Neuronal stem cell (in vitro differentiated cells): ENCODE measurements around the gene SGPP2.

Source experiments
- DNase-seq: peaks from one replicate; pipeline ENCODE4 v3.0.0-alpha.2; 2013; ENCODE audit warnings: low spot score
- H2AFZ ChIP-seq: one replicate; pipeline ENCODE4 v1.6.1; 2013; ENCODE audit warnings: mild to moderate bottlenecking, low read length, inconsistent platforms
- H2AK5ac ChIP-seq: 2 replicates; pipeline ENCODE4 v1.6.1; 2013; ENCODE audit warnings: low read depth, mild to moderate bottlenecking, inconsistent platforms, low read length, moderate library complexity, mixed read lengths
- H2BK120ac ChIP-seq: 2 replicates; pipeline ENCODE4 v1.6.1; 2013; ENCODE audit warnings: low read depth, mild to moderate bottlenecking, inconsistent platforms, low read length, moderate library complexity, mixed read lengths
- H2BK12ac ChIP-seq: one replicate; pipeline ENCODE4 v1.6.1; 2013; ENCODE audit warnings: low read length, inconsistent platforms
- H2BK15ac ChIP-seq: 2 replicates; pipeline ENCODE4 v1.6.1; 2013; ENCODE audit warnings: mild to moderate bottlenecking, low read length, inconsistent platforms, mixed read lengths
- H2BK5ac ChIP-seq: one replicate; pipeline ENCODE4 v1.6.1; 2013; ENCODE audit warnings: inconsistent platforms, mild to moderate bottlenecking, low read length, moderate library complexity
- H3K14ac ChIP-seq: one replicate; pipeline ENCODE4 v1.6.1; 2013; ENCODE audit warnings: low read length, inconsistent platforms
- H3K18ac ChIP-seq: 2 replicates; pipeline ENCODE4 v1.6.1; 2013; ENCODE audit warnings: low read length, inconsistent platforms
- H3K23ac ChIP-seq: 2 replicates; pipeline ENCODE4 v1.6.1; 2013; ENCODE audit warnings: low read depth, mild to moderate bottlenecking, mixed read lengths, low read length, inconsistent platforms; ENCODE audit not compliant: poor library complexity
- H3K27ac ChIP-seq: replicated peaks from 3 replicates; pipeline ENCODE4 v1.5.1; 2013; ENCODE audit warnings: low read length, inconsistent platforms
- H3K27me3 ChIP-seq, 3 experiments: 2 replicates each; pipeline ENCODE4 v1.6.1; 2013; ENCODE audit warnings: low read length in 3 of 3, mild to moderate bottlenecking in 2 of 3, inconsistent platforms in 1 of 3, low read depth in 1 of 3, mixed read lengths in 1 of 3, moderate library complexity in 1 of 3; ENCODE audit not compliant: control insufficient read depth in 3 of 3, insufficient read depth in 3 of 3
- H3K36me3 ChIP-seq, 2 donors: replicated peaks in 1 of 2; 2 replicates each; pipeline ENCODE4 v1.6.1; 2013; ENCODE audit warnings: low read length in 2 of 2; ENCODE audit not compliant: control insufficient read depth in 2 of 2, insufficient read depth in 2 of 2
- H3K4ac ChIP-seq: 2 replicates; pipeline ENCODE4 v1.6.1; 2013; ENCODE audit warnings: inconsistent platforms, mild to moderate bottlenecking, low read length, moderate library complexity
- H3K4me1 ChIP-seq, 2 donors: 1 replicate in 1 of 2; 2 replicates in 1 of 2; pipeline ENCODE4 v1.6.1; 2013; ENCODE audit warnings: low read length in 2 of 2, low read depth in 1 of 2; ENCODE audit not compliant: control insufficient read depth in 2 of 2, insufficient read depth in 1 of 2
- H3K4me2 ChIP-seq: one replicate; pipeline ENCODE4 v1.6.1; 2013; ENCODE audit warnings: mild to moderate bottlenecking, low read length, inconsistent platforms; ENCODE audit not compliant: insufficient read depth, poor library complexity, severe bottlenecking
- H3K4me3 ChIP-seq, 2 donors: 2 replicates each; pipeline ENCODE4 v1.5.1; 2013; ENCODE audit warnings: low read length in 2 of 2, mild to moderate bottlenecking in 2 of 2, inconsistent platforms in 1 of 2, moderate library complexity in 1 of 2
- H3K79me1 ChIP-seq: one replicate; pipeline ENCODE4 v1.6.1; 2013; ENCODE audit warnings: low read depth, mild to moderate bottlenecking, inconsistent platforms, low read length, moderate library complexity
- H3K9ac ChIP-seq: one replicate; pipeline ENCODE4 v1.6.1; 2013; ENCODE audit warnings: mild to moderate bottlenecking, low read depth, low read length, inconsistent platforms; ENCODE audit not compliant: poor library complexity
- H3K9me3 ChIP-seq, 2 donors: replicated peaks in 1 of 2; 2 replicates each; pipeline versions ENCODE3 to v1.6.1; 2013; ENCODE audit warnings: low read length in 2 of 2, mild to moderate bottlenecking in 2 of 2, inconsistent platforms in 1 of 2, low read depth in 1 of 2, mixed read lengths in 1 of 2, moderate library complexity in 1 of 2; ENCODE audit not compliant: control insufficient read depth in 2 of 2, insufficient read depth in 1 of 2
- H4K8ac ChIP-seq: one replicate; pipeline ENCODE4 v1.6.1; 2013; ENCODE audit warnings: low read depth, mild to moderate bottlenecking, inconsistent platforms, low read length, moderate library complexity
- H4K91ac ChIP-seq: one replicate; pipeline ENCODE4 v1.6.1; 2013; ENCODE audit warnings: low read length, low read depth, mild to moderate bottlenecking, inconsistent platforms; ENCODE audit not compliant: poor library complexity
- WGBS, 2 donors: extraction: QIAGEN DNeasy Blood & Tissue Kit; methylation state at CpG; one replicate each; pipeline ENCODE4 v1.1.7; 2013; ENCODE audit warnings: missing lambda C conversion rate in 2 of 2, mixed read lengths in 1 of 2; ENCODE audit not compliant: insufficient read length in 2 of 2, insufficient replicate concordance in 1 of 2; ENCODE audit errors: extremely low coverage in 2 of 2; 5-methylcytosine and 5-hydroxymethylcytosine counted together

The SGPP2 gene

DNA sequence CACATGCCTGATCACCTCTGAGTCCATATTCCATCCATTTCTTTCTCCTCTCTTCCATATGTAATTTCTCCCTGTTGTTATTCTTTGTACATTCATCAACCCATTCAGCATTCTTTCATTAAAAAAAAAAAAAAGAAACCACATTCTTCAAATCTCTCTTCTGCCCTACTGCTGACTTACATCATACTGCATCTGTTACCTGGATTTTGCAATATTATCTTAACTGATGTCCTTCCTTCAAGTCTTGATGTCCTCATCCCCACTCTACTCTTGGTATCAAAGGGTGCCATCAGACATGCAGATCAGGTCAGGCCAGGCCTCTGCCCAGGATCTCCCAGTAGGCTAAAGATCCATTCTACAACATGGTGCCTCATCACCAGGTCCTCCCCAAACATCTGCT, 90.6 kb downstream of the SGPP2 start:
- Histone ChIP-seq H2BK5ac (no peak overlapping the region), H3K27ac (no peak overlapping the region), H3K4me1 (peaks cover 0 to 2% of the 10 kb centered on the region in 2 donors), H3K4me2 (no peak overlapping the region), H3K18ac (no peak overlapping the region), H3K79me1 (no peaks in the 10 kb centered on the region), H2BK120ac (no peak overlapping the region), H4K8ac (no peak overlapping the region), H2AK5ac (no peak overlapping the region), H3K4me3 (no peak overlapping the region), H2BK15ac (no peak overlapping the region), H3K36me3 (no peaks in the 10 kb centered on the region), H3K23ac (no peak overlapping the region), H3K14ac (no peak overlapping the region), H3K4ac (no peak overlapping the region), H4K91ac (no peak overlapping the region), H3K9me3 (no peaks in the 10 kb centered on the region), H2BK12ac (no peak overlapping the region), H3K27me3 (peaks cover 0 to 21% (median 0%) of the 10 kb centered on the region in 3 experiments), H3K9ac (no peak overlapping the region), H2AFZ (no peak overlapping the region)
- no peak for DNase-seq

DNA sequence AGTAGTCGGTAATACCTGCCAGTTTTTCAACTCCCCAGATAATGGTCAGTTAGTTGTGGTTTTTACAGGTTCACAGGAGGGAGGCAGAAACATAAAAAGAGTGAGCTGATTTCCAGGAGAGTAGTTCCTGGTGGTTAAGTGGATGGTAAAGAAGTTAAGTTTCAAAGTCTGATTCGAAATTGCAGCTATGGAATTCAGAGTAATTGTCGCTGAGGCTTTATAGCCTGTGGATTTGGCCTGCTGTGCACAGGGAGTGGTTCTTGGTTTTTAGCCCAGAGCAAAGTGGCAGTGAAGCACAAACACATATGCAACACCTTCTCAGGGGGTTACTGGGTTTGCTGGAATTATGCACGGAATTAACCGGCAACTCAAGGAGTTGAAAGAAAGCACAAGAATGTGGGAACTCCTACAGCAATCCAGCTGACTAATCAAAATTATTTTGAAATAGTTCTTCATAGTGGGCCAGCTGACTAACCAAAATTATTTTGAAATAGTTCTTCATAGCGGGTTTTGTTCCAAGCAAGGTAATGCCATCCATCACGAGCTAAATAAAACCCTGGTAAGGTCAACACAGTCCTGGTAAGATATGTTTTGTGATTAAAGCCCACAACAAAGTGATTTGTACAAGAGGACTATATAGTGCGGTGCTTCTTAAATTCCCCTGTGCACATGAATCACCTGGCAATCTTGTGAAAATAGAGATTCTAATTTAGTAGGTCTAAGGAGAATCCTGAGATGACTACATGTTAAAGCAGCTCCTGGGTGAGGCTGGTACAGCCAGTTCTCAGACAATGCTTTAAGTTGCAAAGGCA, 94.4 kb downstream of the SGPP2 start:
- no peak for DNase-seq
- Histone ChIP-seq H2AFZ (no peak overlapping the region), H3K9me3 (no peaks in the 10 kb centered on the region), H3K4me2 (no peak overlapping the region), H3K23ac (no peak overlapping the region), H3K27ac (no peak overlapping the region), H3K36me3 (no peaks in the 10 kb centered on the region), H2BK15ac (no peak overlapping the region), H3K4me1 (peaks cover 0 to 2% of the 10 kb centered on the region in 2 donors), H3K14ac (no peak overlapping the region), H2AK5ac (no peak overlapping the region), H4K91ac (no peak overlapping the region), H3K18ac (no peak overlapping the region), H3K4me3 (no peak overlapping the region), H3K9ac (no peak overlapping the region), H2BK120ac (no peak overlapping the region), H3K79me1 (no peaks in the 10 kb centered on the region), H2BK12ac (no peak overlapping the region), H2BK5ac (no peak overlapping the region), H3K27me3 (peaks cover 0 to 21% (median 0%) of the 10 kb centered on the region in 3 experiments), H3K4ac (no peak overlapping the region), H4K8ac (no peak overlapping the region)
- WGBS, 2 donors = no CpG with 5 or more reads among the region's 8 CpGs

GRCh38 chr2:222521099-222521498, 96.8 kb downstream of the SGPP2 start:
- Histone ChIP-seq H3K23ac (no peak overlapping the region), H3K9me3 (no peaks in the 10 kb centered on the region), H2AK5ac (no peak overlapping the region), H3K27ac (no peak overlapping the region), H2BK120ac (no peak overlapping the region), H3K4ac (no peak overlapping the region), H3K4me1 (peaks cover 0 to 2% of the 10 kb centered on the region in 2 donors), H3K4me3 (no peak overlapping the region), H2BK12ac (no peak overlapping the region), H3K9ac (no peak overlapping the region), H4K8ac (no peak overlapping the region), H2AFZ (no peak overlapping the region), H3K36me3 (no peaks in the 10 kb centered on the region), H3K14ac (no peak overlapping the region), H3K18ac (no peak overlapping the region), H3K27me3 (peaks cover 0 to 21% (median under 1%) of the 10 kb centered on the region in 3 experiments), H3K4me2 (no peak overlapping the region), H2BK15ac (no peak overlapping the region), H4K91ac (no peak overlapping the region), H2BK5ac (no peak overlapping the region), H3K79me1 (no peaks in the 10 kb centered on the region)
- no CpG with 5 or more reads among the region's 3 CpGs for WGBS, 2 donors
- no peak for DNase-seq

- no peaks in the 10 kb centered on the region for H3K9me3 ChIP-seq
- H3K18ac ChIP-seq = no peak overlapping the region
- no peak overlapping the region for H2AK5ac ChIP-seq
- no peak overlapping the region for H2AFZ ChIP-seq
- H3K79me1 ChIP-seq = no peaks in the 10 kb centered on the region
- H4K91ac ChIP-seq = no peak overlapping the region
- H2BK5ac ChIP-seq = no peak overlapping the region
- WGBS, 2 donors = no CpG with 5 or more reads among the region's 1 CpG
- DNase-seq = no peak
- H3K4me3 ChIP-seq = no peak overlapping the region
- H3K23ac ChIP-seq = no peak overlapping the region
- no peak overlapping the region for H2BK15ac ChIP-seq
- no peaks in the 10 kb centered on the region for H3K36me3 ChIP-seq
- H4K8ac ChIP-seq = no peak overlapping the region
- H3K4ac ChIP-seq = no peak overlapping the region
- no peak overlapping the region for H2BK12ac ChIP-seq
- H3K4me1 ChIP-seq = peaks cover 0 to 2% of the 10 kb centered on the region in 2 donors
- no peak overlapping the region for H2BK120ac ChIP-seq
- no peak overlapping the region for H3K9ac ChIP-seq
- peaks cover 0 to 19% (median 2%) of the 10 kb centered on the region in 3 experiments for H3K27me3 ChIP-seq
- H3K4me2 ChIP-seq = no peak overlapping the region
- H3K27ac ChIP-seq = no peak overlapping the region
- H3K14ac ChIP-seq = no peak overlapping the region
Observed at GRCh38 chr2:222522082-222522481, 97.7 kb downstream of the SGPP2 start.
